Measurements from ENCODE around the gene DNTTIP2.

DNA sequence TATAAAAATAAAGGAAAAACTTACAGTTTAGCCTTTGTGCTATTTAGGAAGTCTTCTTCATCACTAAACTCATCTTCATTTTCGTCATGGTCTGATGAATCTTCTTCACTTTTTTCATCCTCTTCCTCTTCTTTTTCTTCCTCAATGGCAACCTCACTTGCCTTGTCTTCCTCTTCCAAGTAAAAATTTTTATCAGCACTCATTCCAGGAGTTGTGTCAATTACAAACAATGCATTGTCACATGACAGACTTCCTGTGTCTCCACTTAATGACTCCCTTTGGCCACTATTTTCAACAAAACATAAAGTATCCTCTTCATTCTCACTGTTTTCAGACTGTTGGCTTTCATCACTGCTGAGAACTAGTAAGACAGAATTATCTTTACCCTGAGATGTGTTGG lies 2.8 kb downstream of the DNTTIP2 start:
- no peak for TF ChIP-seq SIN3A (IDR thresholded peaks at IDR 0.05; ENCODE audit: borderline replicate concordance in 2 of 2, control insufficient read depth in 1 of 2, low read depth in 2 of 2, low read length in 2 of 2)
- TF ChIP-seq ZNF232 (CRISPR knock-in tag; IDR thresholded peaks at IDR 0.05), result no peak
- TF ChIP-seq, protein P1, sequence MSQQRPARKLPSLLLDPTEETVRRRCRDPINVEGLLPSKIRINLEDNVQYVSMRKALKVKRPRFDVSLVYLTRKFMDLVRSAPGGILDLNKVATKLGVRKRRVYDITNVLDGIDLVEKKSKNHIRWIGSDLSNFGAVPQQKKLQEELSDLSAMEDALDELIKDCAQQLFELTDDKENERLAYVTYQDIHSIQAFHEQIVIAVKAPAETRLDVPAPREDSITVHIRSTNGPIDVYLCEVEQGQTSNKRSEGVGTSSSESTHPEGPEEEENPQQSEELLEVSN (IDR thresholded peaks at IDR 0.05; ENCODE audit: borderline replicate concordance in 1 of 2, extremely low read depth in 1 of 2, insufficient read depth in 1 of 2, insufficient read length in 1 of 2, low read depth in 1 of 2, low read length in 1 of 2, poor library complexity in 1 of 2, severe bottlenecking in 1 of 2), result no peak
- TF ChIP-seq, protein P2, sequence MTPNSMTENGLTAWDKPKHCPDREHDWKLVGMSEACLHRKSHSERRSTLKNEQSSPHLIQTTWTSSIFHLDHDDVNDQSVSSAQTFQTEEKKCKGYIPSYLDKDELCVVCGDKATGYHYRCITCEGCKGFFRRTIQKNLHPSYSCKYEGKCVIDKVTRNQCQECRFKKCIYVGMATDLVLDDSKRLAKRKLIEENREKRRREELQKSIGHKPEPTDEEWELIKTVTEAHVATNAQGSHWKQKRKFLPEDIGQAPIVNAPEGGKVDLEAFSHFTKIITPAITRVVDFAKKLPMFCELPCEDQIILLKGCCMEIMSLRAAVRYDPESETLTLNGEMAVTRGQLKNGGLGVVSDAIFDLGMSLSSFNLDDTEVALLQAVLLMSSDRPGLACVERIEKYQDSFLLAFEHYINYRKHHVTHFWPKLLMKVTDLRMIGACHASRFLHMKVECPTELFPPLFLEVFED (CRISPR knock-in tag; conservative IDR thresholded peaks at IDR 0.05), result no peak
- no peak for TF ChIP-seq ZNF431 (CRISPR knock-in tag; IDR thresholded peaks at IDR 0.05)
- no peak for TF ChIP-seq KDM1A (IDR thresholded peaks at IDR 0.05)
- no peak for TF ChIP-seq SMARCA5 (IDR thresholded peaks at IDR 0.05)
- TF ChIP-seq, protein P3, sequence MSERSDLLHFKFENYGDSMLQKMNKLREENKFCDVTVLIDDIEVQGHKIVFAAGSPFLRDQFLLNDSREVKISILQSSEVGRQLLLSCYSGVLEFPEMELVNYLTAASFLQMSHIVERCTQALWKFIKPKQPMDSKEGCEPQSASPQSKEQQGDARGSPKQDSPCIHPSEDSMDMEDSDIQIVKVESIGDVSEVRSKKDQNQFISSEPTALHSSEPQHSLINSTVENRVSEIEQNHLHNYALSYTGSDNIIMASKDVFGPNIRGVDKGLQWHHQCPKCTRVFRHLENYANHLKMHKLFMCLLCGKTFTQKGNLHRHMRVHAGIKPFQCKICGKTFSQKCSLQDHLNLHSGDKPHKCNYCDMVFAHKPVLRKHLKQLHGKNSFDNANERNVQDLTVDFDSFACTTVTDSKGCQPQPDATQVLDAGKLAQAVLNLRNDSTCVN (CRISPR knock-in tag; IDR thresholded peaks at IDR 0.05), result no peak

Data from K562 (cell line).